Epithelial cell of alveolus of lung (primary cell): ENCODE data around the gene ERO1A. TPM values are rescaled to one million over a fixed set of nuclear protein-coding genes. Genes with fewer than 3 reads are reported as not detected.

Source experiments
- total RNA-seq: library from RNA; depleted of rRNA; stranded (reverse); fragments of >200 nt; gene quantifications from 2 replicates; pipeline ENCODE4 v1.2.1, GENCODE V29; 2015

ERO1A gene
- 64.3 and 65.2 TPM in 2 replicates for total RNA-seq

DNA sequence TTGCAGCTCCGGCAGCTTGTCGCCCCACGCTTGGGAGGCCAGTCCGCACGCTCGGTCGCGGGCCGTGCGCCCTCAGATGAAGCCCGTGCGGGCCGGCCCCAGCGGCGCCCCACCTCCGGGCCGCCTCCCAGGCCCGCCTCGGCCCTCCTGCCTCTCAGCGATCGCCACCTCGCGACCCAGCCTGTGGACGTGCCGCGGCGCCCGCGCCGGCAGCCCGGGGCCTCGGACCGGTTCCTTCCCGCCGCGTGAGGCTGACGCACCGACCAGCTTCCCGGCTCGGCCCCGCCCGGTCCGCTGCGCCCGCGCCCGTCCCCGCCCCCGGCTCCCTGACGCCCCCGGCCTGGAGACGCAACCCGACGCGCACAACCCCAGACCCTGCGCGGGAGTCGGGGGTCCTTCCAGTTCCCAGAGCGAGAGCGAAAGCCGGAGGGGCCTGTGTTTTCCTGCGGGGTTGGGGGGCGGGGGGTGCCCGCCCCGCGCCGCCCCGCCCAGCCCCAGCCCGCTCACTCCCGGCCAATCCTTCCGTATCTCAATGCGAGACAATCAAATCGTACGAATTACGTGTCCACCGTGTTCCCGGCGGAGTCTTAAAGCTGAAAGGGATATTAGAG is at the start of gene ERO1A:
Gene ERO1A, minus strand, starts transcription at position 78 of the 611 bp plus-strand sequence. Its CDS starts 77 bp downstream, at position 1.

DNA sequence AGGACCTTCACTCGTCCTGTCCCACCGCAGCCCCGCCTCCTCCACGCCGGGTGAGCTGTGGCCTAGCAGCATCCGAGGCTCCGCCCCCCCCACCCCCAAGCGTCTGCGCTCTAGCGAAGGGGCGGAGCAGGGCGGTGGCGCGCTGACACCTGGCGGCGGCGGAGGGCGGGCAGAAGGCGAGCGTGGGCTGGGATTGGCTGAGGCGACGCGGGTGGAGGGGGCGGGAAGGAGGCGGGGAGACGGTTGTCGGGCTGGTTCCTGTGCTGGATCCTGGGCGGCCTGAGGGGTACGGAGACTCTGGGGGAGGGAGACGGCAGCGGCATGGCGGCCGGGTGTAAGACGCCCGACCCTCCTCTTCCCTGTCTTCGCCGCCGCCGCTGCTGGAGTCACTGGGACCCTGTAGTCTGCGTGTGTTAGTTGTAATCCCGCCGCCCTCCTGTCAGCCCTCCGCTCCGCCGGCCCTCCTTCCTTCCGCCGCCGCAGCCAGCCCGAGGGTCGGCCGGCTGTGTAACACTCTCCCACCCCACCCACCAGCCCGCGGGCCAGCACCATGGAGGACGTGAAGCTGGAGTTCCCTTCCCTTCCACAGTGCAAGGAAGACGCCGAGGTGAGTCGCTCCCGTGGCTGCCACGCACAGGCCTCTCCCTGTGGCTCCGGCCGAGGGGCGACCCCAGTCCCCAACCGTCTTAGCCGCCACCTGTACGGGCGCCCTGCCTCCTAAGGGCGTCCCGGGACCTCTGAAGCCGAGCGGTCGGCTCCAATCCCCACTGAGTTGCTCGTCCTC is 34.8 kb upstream of the ERO1A start, which contains the start of gene STYX:
Gene STYX, plus strand, starts transcription at position 242 of the 784 bp plus-strand sequence. Its CDS starts 309 bp downstream, at position 551.

DNA sequence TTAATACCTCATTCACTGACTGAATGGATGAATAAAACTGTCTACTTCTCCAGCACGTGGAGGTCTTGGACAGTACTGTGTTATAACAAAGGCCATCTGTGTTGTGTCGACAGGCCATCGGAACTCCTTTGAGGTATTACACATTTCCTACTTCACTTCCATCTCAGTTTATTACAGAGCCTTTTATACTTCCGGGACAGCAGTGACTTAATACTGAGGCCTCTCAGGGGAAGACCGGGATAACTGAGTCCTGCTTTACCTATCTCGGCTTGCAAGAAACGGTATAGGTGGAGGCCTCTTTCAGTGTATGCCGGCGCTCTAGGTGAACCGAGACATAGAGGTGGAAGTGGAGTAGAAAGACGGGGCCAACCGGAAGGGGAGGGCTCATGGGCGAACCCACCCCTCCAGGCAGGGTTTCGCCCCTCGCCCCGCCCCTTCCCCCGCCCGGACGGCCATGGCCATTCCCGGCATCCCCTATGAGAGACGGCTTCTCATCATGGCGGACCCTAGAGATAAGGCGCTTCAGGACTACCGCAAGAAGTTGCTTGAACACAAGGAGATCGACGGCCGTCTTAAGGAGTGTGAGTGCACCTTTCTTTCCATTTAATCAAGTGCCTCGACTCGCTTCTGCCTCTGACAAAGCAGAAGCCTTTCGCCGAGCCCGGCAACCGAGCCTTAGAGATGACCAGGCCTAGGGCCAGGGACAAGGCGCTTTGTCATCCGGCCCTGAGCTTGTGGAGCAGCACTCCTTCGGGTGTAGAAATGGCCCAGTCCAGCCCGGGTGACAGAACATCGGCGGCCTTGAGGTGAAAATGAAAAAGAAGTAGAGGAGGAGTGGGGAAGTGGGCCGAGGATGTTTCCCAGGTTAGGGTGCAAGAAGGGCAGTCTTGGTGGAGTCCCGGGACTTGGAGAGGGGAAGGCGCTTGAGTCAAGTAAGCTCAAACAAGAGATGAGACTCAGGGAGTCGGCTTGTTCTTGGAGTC is 11.7 kb upstream of the ERO1A start, which contains the start of gene PSMC6:
Gene PSMC6, plus strand, starts transcription at position 477 of the 983 bp plus-strand sequence. Its CDS starts 20 bp downstream, at position 497.

Other genes with a start within 250 kb of the ERO1A start
- gene TXNDC16, start 143.1 kb downstream of the ERO1A start, total RNA-seq, result 2.8 and 4.9 TPM in 2 replicates
- gene GPR137C, start 142.7 kb downstream of the ERO1A start, total RNA-seq, result 0.52 and 1.7 TPM in 2 replicates
- gene PSMC6, start 11.6 kb upstream of the ERO1A start, total RNA-seq, result 64.9 and 69.3 TPM in 2 replicates
- gene STYX, start 34.6 kb upstream of the ERO1A start, total RNA-seq, result 16.5 and 17.3 TPM in 2 replicates
- 20.8 and 40.6 TPM in 2 replicates for gene GNPNAT1, start 96.0 kb upstream of the ERO1A start, total RNA-seq